T-helper 9 cell (primary cell): ENCODE measurements around the gene RPTOR.
"Not testable (repeated sequence)": the region's sequence is repeated elsewhere in the genome, so short reads cannot be mapped to it uniquely, and the experiment has no call there.

Experiments used
- DNase-seq: peaks from one replicate; pipeline ENCODE4 v3.0.0-alpha.2; 2020

The RPTOR gene

DNA sequence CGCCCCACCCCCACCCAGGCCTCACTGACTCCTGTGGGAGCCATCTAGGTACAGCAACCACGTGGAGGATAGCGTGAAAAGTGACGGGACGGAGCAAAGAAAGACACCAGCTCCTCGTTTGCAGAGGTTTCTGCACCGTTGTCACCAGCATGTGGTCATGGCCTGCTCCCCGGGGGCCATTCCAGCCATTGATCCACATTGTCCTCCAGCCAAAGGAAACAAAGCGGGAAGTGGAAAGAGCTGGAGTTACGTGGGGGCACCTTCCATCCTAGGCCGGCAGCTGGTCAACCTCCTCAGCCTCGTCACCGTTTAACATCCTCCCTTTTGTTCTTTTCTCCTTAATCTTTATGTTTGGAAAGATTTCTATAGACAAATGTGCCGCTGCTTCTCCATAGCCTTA is 153.7 kb downstream of the RPTOR start:
- no peak for DNase-seq

- not testable (repeated sequence) for DNase-seq
Measured at GRCh38 chr17:80699205-80699604, 154.6 kb downstream of the RPTOR start.

- no peak for DNase-seq
Measured at GRCh38 chr17:80701730-80702129, 157.1 kb downstream of the RPTOR start.

DNA sequence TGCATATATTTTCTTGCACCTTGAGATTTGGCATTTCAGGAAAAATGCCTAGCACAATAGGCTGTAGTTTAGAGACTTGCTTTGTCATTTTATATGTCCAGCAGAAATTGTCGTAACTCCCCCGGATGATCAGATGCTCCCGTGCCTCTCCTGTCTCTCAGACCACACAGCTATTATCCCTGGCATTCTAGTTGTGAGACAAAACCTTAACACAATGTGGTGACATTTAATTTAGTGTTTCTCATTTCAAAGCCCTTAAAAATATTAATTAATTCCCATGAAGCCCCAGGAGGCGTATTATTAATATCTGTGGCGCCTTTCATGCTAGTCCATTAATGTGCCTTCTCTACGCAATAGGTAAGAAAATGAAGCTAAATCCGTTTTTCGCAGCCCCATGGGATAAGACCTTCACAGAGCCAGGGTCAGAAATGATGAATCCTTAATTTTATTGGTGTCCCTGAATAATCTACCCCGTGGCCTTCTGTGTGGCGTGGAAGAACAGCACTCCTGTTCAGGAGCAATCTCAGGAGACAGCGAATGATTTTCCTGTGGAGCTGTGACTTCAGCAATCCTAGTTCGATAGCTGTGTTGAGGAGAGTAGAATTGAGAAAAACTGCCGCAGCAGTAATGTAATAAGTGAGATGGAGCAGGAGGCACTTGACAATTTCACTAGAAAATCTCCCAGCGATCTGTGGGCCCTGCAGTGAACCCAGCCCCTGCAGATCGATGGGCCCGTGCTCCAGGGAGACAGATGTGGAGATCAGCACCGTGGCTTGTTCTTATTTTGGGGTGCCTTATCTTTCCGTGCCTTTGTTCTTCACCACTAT is 157.9 kb downstream of the RPTOR start:
- DNase-seq = no peak

- no peak for DNase-seq
Measured at GRCh38 chr17:80703142-80703478, 158.5 kb downstream of the RPTOR start.

GRCh38 chr17:80704381-80704819 is 159.8 kb downstream of the RPTOR start:
- no peak for DNase-seq

DNA sequence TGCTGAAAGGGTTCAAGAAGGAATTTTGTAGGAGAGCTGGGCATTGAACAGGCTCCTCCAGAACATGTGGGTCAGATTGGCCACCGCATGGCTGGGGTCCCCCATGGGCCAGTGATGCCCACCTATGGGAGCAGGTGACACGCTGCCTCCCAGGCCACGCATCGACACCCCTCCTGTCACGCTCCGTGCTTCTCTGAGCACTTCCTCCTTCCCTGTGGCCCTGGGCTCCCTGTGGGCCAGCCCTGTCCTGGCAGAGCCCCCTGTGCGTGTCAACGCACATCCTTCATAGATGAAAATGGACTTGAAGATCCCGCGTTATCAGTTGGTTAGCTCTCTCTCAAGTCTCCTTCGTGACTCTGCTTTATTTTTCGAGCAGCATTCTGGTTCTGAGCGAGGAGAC is 160.3 kb downstream of the RPTOR start:
- DNase-seq = no peak

- DNase-seq = no peak
Measured at GRCh38 chr17:80705988-80706387, 161.3 kb downstream of the RPTOR start.

GRCh38 chr17:80706463-80706867 is 161.8 kb downstream of the RPTOR start:
- DNase-seq = no peak

- DNase-seq = no peak
Measured at GRCh38 chr17:80708480-80708879, 163.8 kb downstream of the RPTOR start.

DNA sequence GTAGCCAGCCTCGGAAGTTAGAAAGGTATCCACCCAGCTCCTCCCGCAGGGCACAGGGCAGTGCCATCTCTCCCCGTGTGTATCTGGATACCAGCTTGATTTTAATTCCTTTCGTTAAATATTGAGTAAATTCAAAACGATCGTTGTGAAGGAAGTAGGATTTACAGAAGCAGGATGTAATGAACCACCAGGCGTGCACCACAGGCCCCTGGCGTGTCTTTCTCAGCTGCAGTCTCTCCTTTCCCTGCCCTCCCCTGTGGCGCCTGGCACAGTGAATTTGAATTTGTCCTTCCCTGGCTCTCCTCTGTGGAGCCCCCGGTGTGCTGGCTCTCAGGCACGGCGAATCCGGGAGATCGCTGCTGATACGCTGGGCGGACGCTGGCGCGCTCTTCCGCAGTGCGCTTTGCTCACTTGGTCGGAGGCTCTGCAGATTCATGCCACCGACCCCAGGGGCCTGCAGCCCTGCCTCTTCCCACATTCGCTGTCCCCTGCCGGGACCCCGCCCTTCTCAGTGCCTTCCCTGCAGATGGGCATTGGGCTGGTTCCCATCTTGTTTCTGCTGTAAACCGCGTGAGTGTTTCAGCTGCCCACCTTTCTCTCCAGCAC is 164.6 kb downstream of the RPTOR start:
- DNase-seq = no peak

GRCh38 chr17:80710714-80711302 is 166.2 kb downstream of the RPTOR start:
- DNase-seq = no peak

DNA sequence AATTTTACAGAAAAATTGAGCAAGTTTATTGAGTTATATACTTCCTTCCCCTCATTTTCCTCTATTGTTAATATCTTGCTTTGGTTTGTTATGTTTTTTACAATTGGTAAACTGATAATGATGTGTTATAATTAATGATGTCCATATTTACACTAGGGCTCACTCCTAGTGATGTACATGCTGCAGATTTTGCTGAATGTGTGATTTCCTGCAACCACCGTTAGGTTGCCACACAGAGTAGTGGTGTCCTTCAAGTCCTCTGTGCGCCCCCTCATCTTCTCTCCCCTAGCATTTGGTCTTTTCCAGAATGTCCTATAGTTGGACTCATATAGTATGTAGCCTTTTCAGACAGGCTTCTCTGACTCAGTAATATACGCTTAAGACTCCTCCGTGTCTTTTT is 167.5 kb downstream of the RPTOR start:
- DNase-seq = no peak

GRCh38 chr17:80712606-80713005 is 168.0 kb downstream of the RPTOR start:
- no peak for DNase-seq

DNA sequence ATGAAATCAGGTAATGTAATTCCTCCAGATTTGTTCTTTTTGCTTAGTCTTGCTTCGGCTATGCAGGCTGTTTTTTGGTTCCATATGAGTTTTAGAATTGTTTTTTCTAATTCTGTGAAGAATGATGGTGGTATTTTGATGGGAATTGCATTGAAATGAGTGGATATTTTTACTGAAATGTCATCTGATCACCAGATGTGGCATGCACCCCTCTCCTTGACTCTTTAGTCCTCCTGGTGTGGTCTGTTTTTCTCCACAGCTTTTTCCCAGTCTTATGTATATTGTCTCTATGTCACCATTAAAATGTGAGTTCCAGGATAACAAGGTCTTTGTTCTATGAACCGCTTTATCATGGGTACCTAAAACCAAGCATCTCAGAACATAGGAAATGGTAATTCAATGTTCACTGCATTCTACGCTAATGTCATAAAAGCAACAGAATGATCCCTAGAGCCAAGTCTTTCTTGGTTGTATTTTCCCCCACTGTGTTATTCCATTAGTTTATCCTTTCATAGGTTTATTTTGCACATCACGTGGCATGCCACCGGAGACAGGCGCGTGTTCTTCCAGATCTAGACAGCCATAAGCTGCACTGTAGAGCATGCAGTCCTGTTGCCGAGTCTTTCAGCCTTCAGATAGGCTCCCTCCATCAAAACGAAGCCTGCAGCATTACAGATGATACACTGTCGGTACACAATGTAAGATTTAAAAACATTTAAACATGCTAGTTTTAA is 172.5 kb downstream of the RPTOR start:
- DNase-seq = no peak

- DNase-seq = no peak
Measured at GRCh38 chr17:80717720-80718083, 173.1 kb downstream of the RPTOR start.

GRCh38 chr17:80718428-80718827 is 173.8 kb downstream of the RPTOR start:
- no peak for DNase-seq

- no peak for DNase-seq
Measured at GRCh38 chr17:80719449-80719848, 174.8 kb downstream of the RPTOR start.

DNA sequence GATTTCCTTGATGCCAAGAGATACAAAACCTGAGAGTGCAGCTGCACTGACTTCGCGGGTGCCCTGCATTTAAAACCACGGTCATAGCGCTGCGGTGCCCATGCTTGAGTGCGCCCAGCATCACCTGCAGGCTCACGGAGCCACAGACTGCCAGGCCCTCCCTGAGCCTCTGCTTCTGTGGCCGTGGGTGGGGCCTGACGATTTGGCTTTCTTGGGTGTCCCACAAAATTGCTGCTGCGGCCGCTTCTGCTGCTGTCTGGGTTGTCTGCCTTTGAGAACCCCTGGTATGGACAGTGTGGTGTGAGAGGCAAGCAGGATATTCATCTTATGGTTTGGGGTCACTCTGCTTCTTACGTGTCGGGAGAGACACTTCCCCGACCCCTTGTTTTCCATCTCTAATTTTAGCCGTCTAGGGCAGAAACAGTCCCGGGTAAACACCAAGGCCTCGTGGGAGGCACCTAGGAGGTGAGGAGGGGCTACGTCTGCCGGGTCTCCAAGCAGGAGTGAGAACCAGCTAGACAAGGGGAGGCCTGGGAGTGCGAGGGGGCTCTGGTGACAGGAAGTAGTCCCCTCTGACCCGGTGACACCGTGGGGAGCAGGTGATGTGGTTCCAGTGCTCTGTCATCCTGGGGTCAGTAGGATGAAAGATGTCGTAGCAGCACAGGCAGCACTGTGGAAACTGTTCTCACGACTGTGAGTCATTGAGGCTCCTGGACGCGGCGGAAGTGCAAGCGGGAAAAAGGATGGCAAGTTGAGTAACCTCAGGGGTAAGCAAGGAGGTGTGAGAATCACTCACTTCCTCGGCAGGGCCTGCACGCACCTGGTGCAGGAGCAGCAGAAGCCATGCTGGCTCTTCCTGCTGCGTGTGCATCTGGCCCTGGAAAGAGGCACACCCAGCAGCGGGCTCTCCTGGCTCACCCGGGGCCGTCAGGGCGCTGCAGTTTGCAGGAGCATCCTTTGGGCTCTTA is 176.3 kb downstream of the RPTOR start:
- peak; percentile 61 for DNase-seq

GRCh38 chr17:80722661-80723060 is 178.0 kb downstream of the RPTOR start:
- DNase-seq = no peak

- DNase-seq = no peak
Measured at GRCh38 chr17:80724775-80725266, 180.2 kb downstream of the RPTOR start.

GRCh38 chr17:80725517-80725916 is 180.9 kb downstream of the RPTOR start:
- DNase-seq = no peak
